HepG2 (cell line): ENCODE results near the gene ARFGAP2. TPM values are rescaled to one million over a fixed set of nuclear protein-coding genes. Genes with fewer than 3 reads are reported as not detected.

Source experiments
- ATAC-seq: fragments of 200-7000 bp; cut with Tn5 transposase; 3 replicates; pipeline ENCODE4 v1.9.1; 2020; ENCODE audit warnings: mild to moderate bottlenecking, moderate library complexity
- BruUV-seq: library from RNA; stranded (reverse); fragments of 400-500 nt; replicated peaks from 2 replicates; lab custom pipeline; 2021; lab: Mats Ljungman, UMichigan
- CTCF ChIA-PET: fragments of 300-600 bp; formaldehyde crosslinking; extraction: SDS; loops from one replicate; lab custom pipeline; 2021; ENCODE audit warnings: low total read pairs, inconsistent platforms, low intra/inter-chr PET ratio; lab: Yijun Ruan, JAX
- POLR2A ChIA-PET: fragments of 350-600 bp; sonication (Branson Sonifier 250); formaldehyde crosslinking; loops from one replicate; lab custom pipeline; 2020; ENCODE audit warnings: antibody characterized with exemption, inconsistent platforms; lab: Yijun Ruan, JAX
- DNase-seq: peaks from one replicate; pipeline ENCODE4 v3.0.0-alpha.2; 2015; ENCODE audit warnings: low spot score
- FAIRE-seq: peaks from 3 replicates; lab custom pipeline; 2011; peaks lifted over from hg19 to GRCh38; lab: Jason Lieb, UNC
- H2AFZ ChIP-seq: one replicate; pipeline ENCODE4 v1.6.1; 2011; ENCODE audit warnings: low read length, inconsistent platforms
- H3K27ac ChIP-seq: fragments of 300-600 bp; 3 replicates; pipeline ENCODE4 v1.8.0; 2011; ENCODE audit warnings: mixed run types, mild to moderate bottlenecking, mixed read lengths, low read length, inconsistent platforms; ENCODE audit not compliant: insufficient read depth; ENCODE audit errors: extremely low read length
- H3K27me3 ChIP-seq, 2 experiments: fragments of 200-600 bp in 1 of 2; 2 replicates in 1 of 2; 3 replicates in 1 of 2; pipeline versions ENCODE4 v1.6.0 to v1.8.0; 2011; ENCODE audit warnings: low read length in 2 of 2, mild to moderate bottlenecking in 2 of 2, moderate library complexity in 2 of 2, inconsistent platforms in 1 of 2; ENCODE audit not compliant: insufficient read depth in 2 of 2, control insufficient read depth in 1 of 2
- H3K36me3 ChIP-seq, 2 experiments: fragments of 200-600 bp in 1 of 2; replicated peaks in 1 of 2; 2 replicates in 1 of 2; 3 replicates in 1 of 2; pipeline versions ENCODE4 v1.5.1 to v1.8.0; 2011; ENCODE audit warnings: low read length in 2 of 2, inconsistent platforms in 1 of 2; ENCODE audit not compliant: insufficient read depth in 2 of 2, control insufficient read depth in 1 of 2
- H3K4me1 ChIP-seq: 2 replicates; pipeline ENCODE4 v1.5.1; 2012; ENCODE audit warnings: low read length, inconsistent platforms; ENCODE audit not compliant: insufficient read depth
- H3K4me2 ChIP-seq: 2 replicates; pipeline ENCODE4 v1.6.0; 2011; ENCODE audit warnings: low read depth, low read length, inconsistent platforms
- H3K4me3 ChIP-seq, 3 experiments: fragments of 200-600 bp in 1 of 3; sonication (generic), shearing (Covaris generic) in 1 of 3; replicated peaks in 1 of 3; 2 replicates each; pipeline ENCODE4 v1.5.1; 2011 to 2016; ENCODE audit warnings: low read length in 3 of 3, inconsistent platforms in 2 of 3, low read depth in 2 of 3, mild to moderate bottlenecking in 2 of 3, control low read depth in 1 of 3, mixed read lengths in 1 of 3; ENCODE audit not compliant: insufficient read depth in 1 of 3
- H3K79me2 ChIP-seq: one replicate; pipeline ENCODE4 v1.6.1; 2011; ENCODE audit warnings: low read length, inconsistent platforms; ENCODE audit not compliant: insufficient read depth
- H3K9ac ChIP-seq: 2 replicates; pipeline ENCODE4 v1.6.0; 2011; ENCODE audit warnings: mild to moderate bottlenecking, low read depth, low read length, inconsistent platforms; ENCODE audit not compliant: insufficient read depth
- H3K9me3 ChIP-seq: 2 replicates; pipeline ENCODE4 v1.5.1; 2012; ENCODE audit warnings: mild to moderate bottlenecking, low read length
- H4K20me1 ChIP-seq: 2 replicates; pipeline ENCODE4 v1.6.0; 2011; ENCODE audit warnings: inconsistent platforms, mild to moderate bottlenecking, low read length, moderate library complexity; ENCODE audit not compliant: insufficient read depth
- KLF15 ChIP-seq: sonication (generic); formaldehyde crosslinking; IDR thresholded peaks from 2 replicates; pipeline ENCODE4 v1.8.1; 2023; ENCODE audit warnings: borderline replicate concordance, mild to moderate bottlenecking, inconsistent platforms, missing genetic modification reagents, mixed read lengths
- NBN ChIP-seq: fragments of 450-650 bp; conservative IDR thresholded peaks from 2 replicates; pipeline ENCODE4 v1.6.1; 2017
- PITX1 ChIP-seq: sonication (generic); formaldehyde crosslinking; IDR thresholded peaks from 2 replicates; pipeline ENCODE4 v1.5.1; 2020; ENCODE audit warnings: mild to moderate bottlenecking, missing genetic modification reagents
- SP4 ChIP-seq: sonication (generic); formaldehyde crosslinking; IDR thresholded peaks from 2 replicates; pipeline ENCODE4 v1.8.1; 2023; ENCODE audit warnings: mild to moderate bottlenecking, missing genetic modification reagents
- SRSF4 ChIP-seq: fragments of 200-400 bp; formaldehyde crosslinking; IDR thresholded peaks from one replicate; pipeline ENCODE4 v1.6.1; 2018; ENCODE audit warnings: mild to moderate bottlenecking, low read depth, low read length, moderate library complexity; ENCODE audit not compliant: poor library complexity, severe bottlenecking
- ZNF205 ChIP-seq: IDR thresholded peaks from 2 replicates; pipeline ENCODE4 v1.6.1; 2018; ENCODE audit warnings: missing biosample characterization, missing genetic modification reagents
- ZNF629 ChIP-seq: sonication (generic); formaldehyde crosslinking; conservative IDR thresholded peaks from 2 replicates; pipeline ENCODE4 v1.5.0; 2020; ENCODE audit warnings: missing genetic modification reagents
- WGBS: methylation state at CpG from one replicate; pipeline ENCODE4 v1.1.6; 2017; ENCODE audit warnings: low lambda C conversion rate; 5-methylcytosine and 5-hydroxymethylcytosine counted together
- in situ Hi-C: cut with HindIII; loops from 2 replicates; pipeline ENCODE4 v1.10.0; 2017; ENCODE audit warnings: low pct_unique_long_range_greater_than_20kb; ENCODE audit not compliant: extremely low pct_ligation_motif_present
- intact Hi-C: fragments of 100-400 bp; cut with micrococcal nuclease; formaldehyde crosslinking; loops from one replicate; pipeline ENCODE4 v1.10.0; 2022; ENCODE audit not compliant: unreplicated experiment
- polyA plus RNA-seq, 8 experiments: library from polyadenylated mRNA; depleted of rRNA in 3 of 8; stranded (reverse) in 7 of 8; unstranded in 1 of 8; fragments of >200 nt; fragmentation: Illumina TruSeq in 4 of 8; extraction: Trizol in 4 of 8; gene quantifications; 2 replicates each; pipeline versions ENCODE4 v1.2.1 to v1.2.3, GENCODE V29; 2011 to 2016; ENCODE audit warnings: low read depth in 4 of 8, missing spikeins in 1 of 8, mixed read lengths in 1 of 8; ENCODE audit not compliant: insufficient read depth in 1 of 8
- total RNA-seq, 5 experiments: library from RNA; depleted of rRNA; stranded (reverse); fragments of >200 nt; fragmentation: Illumina TruSeq; extraction: Trizol; gene quantifications; 2 replicates each; pipeline ENCODE4 v1.2.3, GENCODE V29; 2016; ENCODE audit warnings: low read depth in 1 of 5
- TF ChIP-seq, protein P1 (sequence below): sonication (generic); formaldehyde crosslinking; IDR thresholded peaks from 2 replicates; pipeline ENCODE4 v1.4.0; 2020; ENCODE audit warnings: missing genetic modification reagents

Gene ARFGAP2
- total and polyA plus RNA-seq, 2 of the 13 experiments (the other 11 are each of a cell fraction or from before 2014, with no cell fraction given), result 32.3 to 75.3 TPM

- Histone ChIP-seq H3K4me2 (no peak overlapping the region), H3K79me2 (peaks cover 61% of the 10 kb centered on the region), H3K27me3 (no peaks in the 10 kb centered on the region; a peak in 1 of 5 replicates), H4K20me1 (0 out of 2 replicates have a peak, but pooled peaks cover 10% of the 10 kb centered on the region), H3K36me3 (peaks cover 32 to 65% of the 10 kb centered on the region in 2 experiments), H3K4me3 (no peak overlapping the region), H3K27ac (no peak overlapping the region), H3K9ac (no peak overlapping the region; the same call in 1 of the 2 replicates)
- in situ Hi-C loops (no loop called here), intact Hi-C loops (no loop called here)
- CTCF ChIA-PET, result no interaction called here
- WGBS, result 63% methylated on average over 4 of the region's 6 CpGs
- BruUV-seq, result no TSS peak
- POLR2A ChIA-PET, result interaction anchor here (0.5 to 1.2 kb wide), 3 partner anchors 12 to 238 kb away, joined by 3 to 5 read pairs (median 3); no protein-coding TSS in a partner anchor
- TF ChIP-seq SP4 (CRISPR knock-in tag) (no peak), NBN (no peak), ZNF205 (CRISPR knock-in tag) (no peak), ZNF629 (CRISPR knock-in tag) (no peak), SRSF4 (no peak), KLF15 (CRISPR knock-in tag) (no peak), PITX1 (CRISPR knock-in tag) (no peak)
- TF ChIP-seq, protein P1, sequence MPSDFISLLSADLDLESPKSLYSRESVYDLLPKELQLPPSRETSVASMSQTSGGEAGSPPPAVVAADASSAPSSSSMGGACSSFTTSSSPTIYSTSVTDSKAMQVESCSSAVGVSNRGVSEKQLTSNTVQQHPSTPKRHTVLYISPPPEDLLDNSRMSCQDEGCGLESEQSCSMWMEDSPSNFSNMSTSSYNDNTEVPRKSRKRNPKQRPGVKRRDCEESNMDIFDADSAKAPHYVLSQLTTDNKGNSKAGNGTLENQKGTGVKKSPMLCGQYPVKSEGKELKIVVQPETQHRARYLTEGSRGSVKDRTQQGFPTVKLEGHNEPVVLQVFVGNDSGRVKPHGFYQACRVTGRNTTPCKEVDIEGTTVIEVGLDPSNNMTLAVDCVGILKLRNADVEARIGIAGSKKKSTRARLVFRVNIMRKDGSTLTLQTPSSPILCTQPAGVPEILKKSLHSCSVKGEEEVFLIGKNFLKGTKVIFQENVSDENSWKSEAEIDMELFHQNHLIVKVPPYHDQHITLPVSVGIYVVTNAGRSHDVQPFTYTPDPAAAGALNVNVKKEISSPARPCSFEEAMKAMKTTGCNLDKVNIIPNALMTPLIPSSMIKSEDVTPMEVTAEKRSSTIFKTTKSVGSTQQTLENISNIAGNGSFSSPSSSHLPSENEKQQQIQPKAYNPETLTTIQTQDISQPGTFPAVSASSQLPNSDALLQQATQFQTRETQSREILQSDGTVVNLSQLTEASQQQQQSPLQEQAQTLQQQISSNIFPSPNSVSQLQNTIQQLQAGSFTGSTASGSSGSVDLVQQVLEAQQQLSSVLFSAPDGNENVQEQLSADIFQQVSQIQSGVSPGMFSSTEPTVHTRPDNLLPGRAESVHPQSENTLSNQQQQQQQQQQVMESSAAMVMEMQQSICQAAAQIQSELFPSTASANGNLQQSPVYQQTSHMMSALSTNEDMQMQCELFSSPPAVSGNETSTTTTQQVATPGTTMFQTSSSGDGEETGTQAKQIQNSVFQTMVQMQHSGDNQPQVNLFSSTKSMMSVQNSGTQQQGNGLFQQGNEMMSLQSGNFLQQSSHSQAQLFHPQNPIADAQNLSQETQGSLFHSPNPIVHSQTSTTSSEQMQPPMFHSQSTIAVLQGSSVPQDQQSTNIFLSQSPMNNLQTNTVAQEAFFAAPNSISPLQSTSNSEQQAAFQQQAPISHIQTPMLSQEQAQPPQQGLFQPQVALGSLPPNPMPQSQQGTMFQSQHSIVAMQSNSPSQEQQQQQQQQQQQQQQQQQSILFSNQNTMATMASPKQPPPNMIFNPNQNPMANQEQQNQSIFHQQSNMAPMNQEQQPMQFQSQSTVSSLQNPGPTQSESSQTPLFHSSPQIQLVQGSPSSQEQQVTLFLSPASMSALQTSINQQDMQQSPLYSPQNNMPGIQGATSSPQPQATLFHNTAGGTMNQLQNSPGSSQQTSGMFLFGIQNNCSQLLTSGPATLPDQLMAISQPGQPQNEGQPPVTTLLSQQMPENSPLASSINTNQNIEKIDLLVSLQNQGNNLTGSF (CRISPR knock-in tag), result no peak
- TF ChIP-seq, all 625 proteins: peak for 0
- Histone ChIP-seq H2AFZ (no peak overlapping the region), H3K9me3 (no peaks in the 10 kb centered on the region), H3K4me1 (peaks cover 38% of the 10 kb centered on the region)
- FAIRE-seq (no peak), DNase-seq (no peak), ATAC-seq (no peak)
Observed at GRCh38 chr11:47172740-47173336, 3.8 kb downstream of the ARFGAP2 start.
